ENCODE measurements around the gene MROH9. TPM values are rescaled to one million over a fixed set of nuclear protein-coding genes. Genes with fewer than 3 reads are reported as not detected.

The MROH9 gene
- polyA plus RNA-seq, 1 of the 3 experiments (the other 2 are of a cell fraction), result 0.26 TPM

GRCh38 chr1:170910273-170910672 is 25.1 kb upstream of the MROH9 start:
- no peaks in the 10 kb centered on the region for H3K9me2 ChIP-seq
- H3K4me1 ChIP-seq (ENCODE audit: control insufficient read depth in 1 of 2, insufficient read depth in 2 of 2, low read depth in 1 of 2, low read length in 1 of 2), result peaks cover 0 to 25% of the 10 kb centered on the region in 2 experiments; a peak in 3 of 4 replicates
- H3K79me2 ChIP-seq (ENCODE audit: insufficient read depth), result no peaks in the 10 kb centered on the region
- POLR2A ChIA-PET, result no interaction called here
- H3K4me2 ChIP-seq, result peak overlapping the region; percentile 17
- no peak overlapping the region for H3K4me3 ChIP-seq (ENCODE audit: low read depth in 2 of 2, low read length in 1 of 2)
- no peak for DNase-seq
- peaks cover 0 to 8% of the 10 kb centered on the region in 2 experiments for H3K36me3 ChIP-seq (replicated peaks in 1 of 2; ENCODE audit: control insufficient read depth in 1 of 2, insufficient read depth in 2 of 2, low read length in 1 of 2)
- CTCF ChIA-PET, result no interaction called here
- peaks cover 57% of the 10 kb centered on the region for H3F3A ChIP-seq (replicated peaks; ENCODE audit: insufficient read depth)
- H4K20me1 ChIP-seq (ENCODE audit: insufficient read depth), result no peaks in the 10 kb centered on the region
- peak overlapping the region; percentile 52; the same call in 1 of the 2 replicates for H3K9ac ChIP-seq
- H3K27me3 ChIP-seq (ENCODE audit: insufficient read depth), result no peaks in the 10 kb centered on the region
- H3K27ac ChIP-seq (ENCODE audit: low read depth in 2 of 2, low read length in 1 of 2), result peak overlapping the region; percentile 86 to 94
- 0 out of 2 replicates have a peak overlapping the region, but pooled peaks have one; percentile 3 for H2AFZ ChIP-seq (ENCODE audit: low read depth)
- H3K9me3 ChIP-seq, result no peaks in the 10 kb centered on the region; the same call in 1 of the 2 replicates
- no peak for TF ChIP-seq MXI1 (IDR thresholded peaks at IDR 0.05; ENCODE audit: low read depth, low read length)
- TF ChIP-seq RCOR1 (IDR thresholded peaks at IDR 0.05; ENCODE audit: low read length), result no peak
- peak; percentile 91 for TF ChIP-seq JUND (IDR thresholded peaks at IDR 0.05)
- no peak for TF ChIP-seq RAD21 (IDR thresholded peaks at IDR 0.05; ENCODE audit: low read length)
- peak; percentile 94 for TF ChIP-seq TCF12 (IDR thresholded peaks at IDR 0.05)
- TF ChIP-seq ZBTB33 (IDR thresholded peaks at IDR 0.05; ENCODE audit: borderline replicate concordance, low read depth), result peak; percentile 44; the same call in 1 of the 2 replicates
- no peak for TF ChIP-seq EZH2phosphoT487 (IDR thresholded peaks at IDR 0.05; ENCODE audit: borderline replicate concordance, low read depth)
- peak; percentile 90 for TF ChIP-seq TEAD4 (IDR thresholded peaks at IDR 0.05; ENCODE audit: borderline replicate concordance, insufficient read depth)
- peak; percentile 98 for TF ChIP-seq RXRA (IDR thresholded peaks at IDR 0.05; ENCODE audit: borderline replicate concordance, low read depth)
- 0 out of 2 replicates have a peak, but pooled peaks have one; percentile 18 for TF ChIP-seq MAX (IDR thresholded peaks at IDR 0.05; ENCODE audit: low read depth)
- no peak for TF ChIP-seq NRF1 (IDR thresholded peaks at IDR 0.05; ENCODE audit: low read depth, low read length)
- peak; percentile 51; the same call in 1 of the 2 replicates for TF ChIP-seq YY1 (IDR thresholded peaks at IDR 0.05; ENCODE audit: low read depth)
- no peak for TF ChIP-seq SMC3 (IDR thresholded peaks at IDR 0.05; ENCODE audit: low read depth, low read length)
- TF ChIP-seq NFIC (IDR thresholded peaks at IDR 0.05; ENCODE audit: borderline replicate concordance), result peak; percentile 73
- peak; percentile 81 to 97 for TF ChIP-seq EP300 (IDR thresholded peaks at IDR 0.05; ENCODE audit: borderline replicate concordance in 1 of 2, low read depth in 1 of 2, low read length in 1 of 2)
- TF ChIP-seq POLR2AphosphoS5 (IDR thresholded peaks at IDR 0.05; ENCODE audit: low read depth, low read length), result peak; percentile 52; the same call in 1 of the 2 replicates
- peak; percentile 87 for TF ChIP-seq FOSL2 (IDR thresholded peaks at IDR 0.05; ENCODE audit: borderline replicate concordance, low read depth)
- TF ChIP-seq ELF1 (IDR thresholded peaks at IDR 0.05), result no peak
- TF ChIP-seq IRF3 (IDR thresholded peaks at IDR 0.05; ENCODE audit: low read depth, low read length), result no peak
- peak; percentile 79 for TF ChIP-seq MEF2A (IDR thresholded peaks at IDR 0.05; ENCODE audit: borderline replicate concordance, low read depth)
- peak; percentile 98 for TF ChIP-seq FOXM1 (IDR thresholded peaks at IDR 0.05; ENCODE audit: low read depth)
- no peak for TF ChIP-seq CTCF (IDR thresholded peaks at IDR 0.05)
- TF ChIP-seq GABPA (IDR thresholded peaks at IDR 0.05; ENCODE audit: low read depth), result 0 out of 2 replicates have a peak, but pooled peaks have one; percentile 28
- peak; percentile 27; the same call in 1 of the 2 replicates for TF ChIP-seq REST (IDR thresholded peaks at IDR 0.05; ENCODE audit: low read depth, low read length)
- no peak for TF ChIP-seq USF2 (IDR thresholded peaks at IDR 0.05; ENCODE audit: borderline replicate concordance, low read depth, low read length)
- no peak for TF ChIP-seq SIN3A (IDR thresholded peaks at IDR 0.05; ENCODE audit: borderline replicate concordance, low read depth, low read length)

Measured in SK-N-SH (cell line).